GM19099 (cell line): ENCODE data around the gene RNF150.

Experiments
- POLR2A ChIP-seq: IDR thresholded peaks from 3 replicates; pipeline ENCODE4 v1.6.1; 2011; ENCODE audit warnings: low read depth; ENCODE audit not compliant: insufficient read length; ENCODE audit errors: extremely low read depth

RNF150 gene

DNA sequence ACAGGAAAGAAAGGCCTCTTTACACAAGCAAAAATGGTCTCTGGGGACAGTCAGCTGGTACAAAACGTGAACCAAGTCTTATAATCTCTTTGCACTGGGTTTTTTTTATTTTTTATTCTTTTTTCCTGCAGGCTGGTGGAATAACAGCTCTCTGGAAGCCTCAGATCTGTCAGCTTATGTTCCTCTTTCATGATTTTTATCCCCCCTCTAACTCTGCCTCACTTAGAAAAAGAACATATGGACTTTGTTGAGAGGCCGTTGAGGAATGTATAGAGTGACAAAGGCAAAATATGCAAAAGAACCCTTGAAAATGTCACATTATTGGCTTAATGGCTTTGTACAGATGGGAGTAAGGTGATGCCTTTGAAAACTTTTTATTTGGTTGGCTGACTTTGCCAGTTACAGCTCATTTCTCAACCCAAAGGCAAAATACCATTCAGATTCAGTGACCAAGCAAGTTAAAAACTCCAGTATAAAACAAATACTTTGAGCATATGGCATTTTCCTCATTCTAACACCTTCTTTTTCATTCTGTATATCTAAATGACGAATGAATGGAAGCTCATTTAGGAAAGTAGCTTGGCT lies 111.1 kb downstream of the RNF150 start:
- no peak for TF ChIP-seq POLR2A

DNA sequence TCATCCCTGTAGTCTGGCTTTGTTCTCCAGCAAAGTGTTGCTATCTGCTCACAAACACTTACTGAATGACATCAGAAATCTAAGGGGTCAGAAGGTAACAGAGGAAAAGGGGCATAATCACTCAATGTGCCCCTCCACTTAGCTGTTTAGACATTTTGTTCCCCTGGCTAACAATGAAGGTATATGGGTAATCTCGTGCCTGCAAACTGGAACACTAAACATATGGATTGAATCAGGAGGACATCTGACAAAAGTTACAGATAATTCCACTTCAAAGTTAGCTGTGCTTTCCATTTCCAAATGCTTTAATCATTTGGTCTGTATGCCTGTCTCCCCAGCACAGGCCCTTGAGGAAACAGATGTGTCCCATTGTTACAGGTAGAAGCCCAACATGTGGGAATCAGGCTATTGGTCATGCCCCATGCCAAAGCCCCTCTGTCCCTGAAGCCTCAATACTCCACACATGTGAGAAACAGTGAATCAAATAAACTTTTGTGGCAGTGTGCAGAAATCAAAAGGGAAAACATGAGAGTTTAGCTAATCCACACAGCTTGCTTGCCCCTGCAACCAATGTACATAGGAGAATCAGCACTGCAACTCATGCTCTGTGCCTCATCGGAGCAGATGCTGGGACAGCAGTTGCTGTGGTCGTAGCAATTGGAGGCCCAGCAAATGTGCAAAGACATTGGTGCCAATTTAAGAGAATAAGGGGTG lies 111.7 kb downstream of the RNF150 start:
- TF ChIP-seq POLR2A: no peak

DNA sequence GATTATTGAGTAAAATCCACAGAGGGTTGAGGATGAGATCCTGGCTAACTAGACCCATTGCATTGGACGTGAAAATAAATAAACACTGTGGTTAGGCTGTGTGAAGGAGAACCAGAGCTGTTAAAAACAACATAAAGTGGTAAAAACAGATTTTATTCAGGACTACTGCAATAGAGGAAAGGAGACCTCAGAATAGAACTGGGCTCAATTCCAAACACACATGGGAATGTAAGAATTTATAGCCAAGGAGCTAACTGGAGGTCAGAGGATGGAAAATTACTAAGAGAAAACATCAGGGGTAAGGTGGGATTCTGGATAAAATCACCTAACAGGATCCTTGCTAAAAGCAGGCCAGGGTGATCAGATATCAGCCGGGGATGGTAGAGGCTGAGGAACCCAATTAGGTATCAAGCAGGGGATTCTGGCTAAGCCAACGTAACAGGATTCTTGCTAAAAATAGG lies 112.4 kb downstream of the RNF150 start:
- TF ChIP-seq POLR2A: no peak

DNA sequence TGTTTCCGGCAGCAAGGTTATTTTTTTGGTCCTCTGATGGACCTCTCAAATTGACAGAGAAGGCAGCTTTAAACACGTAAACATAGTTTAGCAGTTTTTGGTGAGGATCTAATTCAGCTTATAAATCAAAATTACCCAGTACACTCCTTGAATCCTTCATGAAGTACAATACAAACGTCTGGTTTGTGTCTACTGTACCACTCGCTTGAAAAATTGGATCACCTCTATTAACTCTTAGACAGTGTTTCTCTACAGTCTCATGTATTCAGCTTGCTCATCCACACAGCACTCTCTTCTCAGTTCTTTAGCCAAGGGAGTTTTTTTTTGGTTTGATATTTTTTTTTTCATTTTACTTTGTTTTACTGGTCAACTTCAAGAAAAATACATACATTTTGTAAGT lies 113.5 kb downstream of the RNF150 start:
- no peak for TF ChIP-seq POLR2A

DNA sequence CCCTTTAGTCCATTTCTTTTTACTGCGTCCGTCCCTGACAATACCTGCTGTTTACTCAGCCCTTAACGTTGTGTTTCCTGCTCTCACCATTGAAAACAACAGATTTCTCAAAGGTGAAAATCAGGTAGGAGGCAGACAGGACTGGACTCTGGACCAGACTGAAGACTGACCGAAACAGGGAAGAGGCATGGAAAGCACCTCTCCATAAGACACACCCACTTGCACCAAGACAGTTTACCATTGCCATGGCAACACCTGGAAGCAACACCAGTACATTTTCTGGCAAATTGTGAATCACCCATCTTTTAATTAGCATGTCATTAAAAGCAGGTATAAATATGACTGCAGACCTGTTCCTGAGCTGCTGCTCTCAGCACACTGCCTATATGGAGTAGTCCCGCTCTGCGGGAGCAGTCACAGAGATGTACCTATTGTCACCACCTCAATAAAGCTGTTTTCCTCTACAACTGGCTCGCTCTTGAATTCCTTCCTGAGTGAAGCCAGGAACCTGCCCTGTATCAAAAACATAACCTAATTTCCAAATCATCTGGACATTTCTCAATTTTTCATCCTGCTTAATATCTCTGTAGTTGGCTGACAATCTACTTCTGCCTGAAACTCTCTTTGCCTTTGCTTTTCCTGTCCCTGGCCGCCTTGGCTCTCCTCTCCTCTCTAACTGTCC lies 117.0 kb downstream of the RNF150 start:
- no peak for TF ChIP-seq POLR2A

DNA sequence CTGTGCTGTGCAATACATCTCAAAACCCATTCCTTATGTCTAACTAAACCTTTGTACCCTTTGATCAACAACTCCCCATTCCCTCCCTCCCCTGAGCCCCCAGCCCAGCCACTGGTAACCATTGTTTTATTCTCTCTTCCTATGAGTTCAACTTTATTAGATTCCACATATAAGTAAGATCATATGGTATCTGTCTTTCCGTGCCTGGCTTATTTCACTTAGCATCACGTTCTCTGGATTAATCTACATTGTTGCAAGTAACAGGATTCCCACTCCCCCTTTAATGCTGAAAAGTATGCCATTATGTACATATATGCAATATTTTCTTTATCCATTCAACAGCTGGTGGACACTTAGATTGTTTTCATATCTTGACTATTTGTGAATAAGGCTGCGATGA lies 119.4 kb downstream of the RNF150 start:
- TF ChIP-seq POLR2A: no peak

DNA sequence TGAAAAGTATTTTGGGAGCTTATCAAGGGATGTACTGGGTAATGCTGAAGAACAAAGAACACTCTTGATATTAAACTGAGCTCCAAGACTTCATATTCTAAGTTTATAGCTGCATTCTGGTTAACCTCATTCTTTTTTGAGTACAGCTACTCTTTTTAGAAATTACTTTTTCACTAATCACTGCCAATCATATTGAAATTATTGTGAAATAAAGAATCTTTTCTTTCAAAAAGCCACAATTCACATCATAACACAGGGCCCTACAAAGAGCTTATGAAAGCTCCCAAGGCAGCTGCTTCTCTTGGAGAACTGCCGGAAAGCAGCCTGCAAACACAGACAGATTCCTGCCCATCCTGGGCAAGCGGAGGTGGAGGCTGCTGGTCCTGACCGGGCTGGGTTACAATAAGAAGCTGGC lies 121.4 kb downstream of the RNF150 start:
- no peak for TF ChIP-seq POLR2A

DNA sequence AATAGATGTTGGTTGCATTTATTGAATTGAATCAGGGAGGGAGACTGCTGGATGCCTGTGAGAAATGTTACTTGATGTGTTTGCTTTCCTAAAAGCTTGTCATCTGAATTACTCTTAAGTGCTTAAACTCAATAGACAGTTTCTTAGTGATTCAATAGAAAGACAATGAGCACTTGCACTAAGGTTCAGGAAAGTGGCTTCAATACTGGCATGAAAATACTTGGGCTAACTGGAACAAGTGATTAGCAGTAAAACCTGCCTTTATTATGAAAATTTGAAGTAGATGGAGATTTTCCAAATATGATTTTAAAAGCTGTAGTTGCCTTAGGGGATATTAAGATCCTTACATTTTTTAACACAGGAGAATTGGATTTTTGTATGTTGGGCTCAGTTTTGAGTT lies 123.3 kb downstream of the RNF150 start:
- TF ChIP-seq POLR2A: no peak

DNA sequence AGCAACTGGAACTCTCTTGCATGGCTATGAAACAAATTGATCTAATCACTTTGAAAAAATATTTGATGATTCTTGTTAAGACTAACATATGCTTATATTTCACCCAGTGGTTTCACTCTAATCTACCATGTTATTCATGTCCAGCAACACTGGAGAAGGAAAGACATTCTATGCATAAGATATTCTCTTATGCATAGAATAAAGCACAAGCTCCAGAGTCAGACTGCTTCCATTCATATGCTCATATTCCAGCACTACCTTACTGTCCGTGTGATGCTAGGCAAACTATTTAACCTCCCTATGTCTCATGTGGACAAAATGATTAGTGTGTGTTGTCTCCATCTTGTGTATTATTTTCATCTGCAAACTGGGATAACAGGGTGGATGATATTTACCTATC lies 124.1 kb downstream of the RNF150 start:
- no peak for TF ChIP-seq POLR2A

DNA sequence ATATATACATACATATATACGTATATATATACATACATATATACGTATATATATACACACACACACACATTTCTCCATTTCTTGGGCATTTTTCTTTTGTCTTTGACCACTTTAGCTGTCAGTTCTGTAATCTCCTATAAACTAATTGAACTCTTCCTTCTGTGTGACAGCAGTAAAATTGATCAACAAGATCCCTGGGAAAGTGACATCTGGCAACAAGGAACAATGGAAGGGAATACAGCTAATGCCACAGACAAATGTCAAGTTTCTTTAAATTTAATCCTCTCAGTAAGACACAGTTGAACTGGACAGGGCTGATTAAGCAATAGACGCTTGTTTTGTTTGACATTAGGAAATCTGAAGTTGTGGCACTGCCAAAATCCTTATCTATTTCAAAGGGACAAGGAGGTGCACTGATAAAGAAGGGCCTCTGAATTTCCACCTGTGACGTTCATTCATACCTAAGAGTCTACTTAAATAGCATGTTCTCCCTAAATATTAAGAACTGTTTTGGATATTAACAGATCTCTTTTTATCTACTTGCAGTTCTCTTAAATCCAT lies 126.9 kb downstream of the RNF150 start:
- TF ChIP-seq POLR2A: no peak

DNA sequence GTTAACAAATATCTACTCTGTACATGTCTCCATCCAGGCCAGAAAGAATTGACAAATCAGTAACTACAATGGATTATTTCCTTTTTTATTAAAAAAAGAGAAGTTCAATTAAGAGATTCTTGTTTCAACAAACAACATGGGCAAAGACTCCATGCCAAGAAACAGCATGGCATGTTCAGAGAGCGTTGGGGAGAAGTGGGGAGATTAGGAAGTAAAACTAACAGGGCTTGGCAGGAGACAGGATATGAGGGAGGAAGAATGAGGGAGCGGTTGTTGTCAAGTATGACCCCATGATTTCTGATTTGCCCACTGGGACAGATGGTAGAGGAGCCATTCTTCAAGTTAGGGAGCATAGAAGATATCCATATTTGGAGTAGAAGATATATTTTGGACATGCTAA lies 128.4 kb downstream of the RNF150 start:
- TF ChIP-seq POLR2A: no peak

DNA sequence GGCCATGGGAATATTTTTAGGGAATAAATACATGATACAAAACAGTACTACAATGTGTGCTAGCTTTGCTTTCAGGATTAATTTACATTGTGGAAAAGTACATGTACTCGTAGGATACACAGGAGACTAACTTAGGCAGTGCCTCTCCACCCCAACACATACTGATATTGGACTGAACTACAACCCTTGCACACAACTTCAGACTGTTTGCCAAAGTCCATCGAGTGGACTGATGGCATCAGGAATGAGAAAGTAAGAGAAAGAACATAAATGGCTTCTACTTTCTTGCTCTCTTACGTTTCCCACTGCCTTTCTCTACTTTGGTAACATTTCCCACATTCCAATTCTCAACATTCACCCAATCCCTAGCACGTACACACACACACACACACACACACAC lies 130.1 kb downstream of the RNF150 start:
- TF ChIP-seq POLR2A: no peak

DNA sequence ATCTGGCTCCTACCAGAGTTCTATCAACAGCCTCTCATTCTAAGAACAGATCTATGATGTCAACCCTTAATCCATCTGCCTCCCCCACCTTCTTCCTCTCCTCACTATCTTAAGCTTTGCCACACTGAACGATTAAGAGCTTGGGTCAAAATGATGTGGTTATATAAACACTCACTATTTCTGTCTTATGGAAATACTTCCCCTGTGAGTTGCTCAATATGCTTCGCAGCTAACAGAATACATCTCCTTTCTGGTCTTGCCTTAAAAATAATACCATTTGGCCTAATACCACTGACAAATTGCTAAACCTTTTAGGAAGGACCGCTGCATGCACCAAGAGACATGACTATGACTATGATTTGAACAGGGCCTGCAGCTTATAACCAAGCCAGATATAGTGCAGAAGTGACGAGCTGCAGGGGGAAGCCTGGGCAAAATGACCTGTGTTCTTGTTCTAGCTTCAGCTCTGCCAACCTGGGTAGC lies 130.9 kb downstream of the RNF150 start:
- TF ChIP-seq POLR2A: no peak

DNA sequence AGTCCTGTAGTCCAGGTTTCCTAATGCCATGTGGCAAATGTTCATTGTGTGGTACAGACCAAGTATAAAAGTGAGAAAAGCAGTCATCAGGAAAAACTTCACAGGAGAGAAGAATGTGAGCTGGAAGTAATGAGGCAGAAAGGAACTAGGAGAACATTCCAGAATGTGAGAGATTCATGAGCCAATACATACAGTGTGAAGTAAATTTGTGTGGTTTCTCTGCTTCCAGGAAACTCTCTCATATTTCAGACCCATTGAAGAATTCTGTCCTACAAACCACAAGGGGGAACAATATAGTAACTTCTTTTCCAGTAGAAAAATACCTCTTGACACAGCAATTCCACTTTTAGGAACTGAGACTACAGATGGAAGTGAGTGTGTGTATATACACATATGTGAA lies 136.5 kb downstream of the RNF150 start:
- TF ChIP-seq POLR2A: no peak

DNA sequence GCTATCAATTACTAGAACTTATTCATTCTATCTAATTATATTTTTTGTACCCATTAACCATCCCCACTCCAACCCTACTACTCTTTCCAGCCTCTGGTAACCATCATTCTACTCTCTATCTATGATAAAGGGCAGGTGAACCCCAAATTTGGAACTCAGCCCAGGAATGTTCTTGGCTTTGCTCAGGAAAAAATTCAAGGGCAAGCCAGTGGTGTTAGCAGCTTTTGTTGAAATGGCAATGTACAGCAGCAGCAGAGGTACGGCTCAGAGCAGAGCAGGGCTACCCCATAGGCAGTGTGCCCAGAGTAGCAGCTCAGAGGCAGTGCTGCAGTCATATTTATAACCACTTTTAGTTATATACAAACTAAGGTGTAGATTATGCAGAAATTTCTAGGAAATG lies 138.2 kb downstream of the RNF150 start:
- no peak for TF ChIP-seq POLR2A

DNA sequence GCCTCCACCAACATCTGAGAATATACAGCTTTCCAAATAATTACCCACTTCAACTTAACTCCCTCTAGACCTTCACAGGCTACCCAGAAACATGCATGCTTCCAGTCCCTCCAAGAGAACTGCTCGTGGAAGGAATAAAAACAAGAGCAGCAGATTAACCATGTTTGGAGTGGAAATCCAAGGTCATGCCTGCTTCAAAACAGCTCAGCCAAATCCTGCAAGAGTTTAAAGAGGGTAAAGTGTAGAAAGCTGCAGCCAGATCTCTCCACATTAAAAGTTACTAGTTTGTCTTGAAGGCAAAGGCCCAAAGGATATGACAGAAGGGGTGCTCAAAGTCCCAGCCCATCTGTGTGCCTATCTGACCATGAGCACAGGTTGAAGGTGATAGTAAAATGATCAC lies 139.3 kb downstream of the RNF150 start:
- TF ChIP-seq POLR2A: no peak
